Epithelial cell of proximal tubule (primary cell): ENCODE measurements around the gene SF3B4. TPM values are rescaled to one million over a fixed set of nuclear protein-coding genes. Genes with fewer than 3 reads are reported as not detected.

Experiments
- DNase-seq: peaks from one replicate; pipeline ENCODE4 v3.0.0-alpha.2; 2011; ENCODE audit warnings: low read depth
- H3K4me3 ChIP-seq: 2 replicates; pipeline ENCODE4 v1.5.1; 2011; ENCODE audit warnings: low read depth, mild to moderate bottlenecking, low read length
- total RNA-seq: library from RNA; depleted of rRNA; stranded (reverse); fragments of >200 nt; gene quantifications from 2 replicates; pipeline ENCODE4 v1.2.3, GENCODE V29; 2015
- TF ChIP-seq, protein P1 (sequence below): conservative IDR thresholded peaks from 2 replicates; pipeline ENCODE4 v1.5.1; 2012; ENCODE audit warnings: low read depth, mild to moderate bottlenecking, low read length

Gene SF3B4
- total RNA-seq, 1 donor from 2014 or later = 7.7 TPM

DNA sequence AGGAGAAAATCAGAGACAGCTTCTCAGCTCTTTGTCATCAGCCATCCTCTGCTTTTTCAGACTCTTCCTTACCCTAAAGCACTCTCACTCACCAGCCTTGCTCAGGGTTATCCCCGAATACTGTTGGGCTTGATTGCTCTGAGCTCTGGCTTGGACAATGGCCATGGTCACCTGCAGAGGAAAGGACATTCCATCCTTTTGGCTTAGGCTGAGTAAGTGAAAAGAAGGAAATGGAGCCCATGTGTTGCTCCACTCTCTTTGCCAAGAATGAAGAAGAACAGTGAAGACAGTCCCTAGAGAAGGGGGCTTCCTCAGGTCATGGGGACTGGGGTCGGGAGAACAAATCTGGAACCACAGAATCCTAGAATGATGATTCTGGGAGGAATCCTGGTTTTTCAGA is 6.8 kb upstream of the SF3B4 start:
- TF ChIP-seq, protein P1, sequence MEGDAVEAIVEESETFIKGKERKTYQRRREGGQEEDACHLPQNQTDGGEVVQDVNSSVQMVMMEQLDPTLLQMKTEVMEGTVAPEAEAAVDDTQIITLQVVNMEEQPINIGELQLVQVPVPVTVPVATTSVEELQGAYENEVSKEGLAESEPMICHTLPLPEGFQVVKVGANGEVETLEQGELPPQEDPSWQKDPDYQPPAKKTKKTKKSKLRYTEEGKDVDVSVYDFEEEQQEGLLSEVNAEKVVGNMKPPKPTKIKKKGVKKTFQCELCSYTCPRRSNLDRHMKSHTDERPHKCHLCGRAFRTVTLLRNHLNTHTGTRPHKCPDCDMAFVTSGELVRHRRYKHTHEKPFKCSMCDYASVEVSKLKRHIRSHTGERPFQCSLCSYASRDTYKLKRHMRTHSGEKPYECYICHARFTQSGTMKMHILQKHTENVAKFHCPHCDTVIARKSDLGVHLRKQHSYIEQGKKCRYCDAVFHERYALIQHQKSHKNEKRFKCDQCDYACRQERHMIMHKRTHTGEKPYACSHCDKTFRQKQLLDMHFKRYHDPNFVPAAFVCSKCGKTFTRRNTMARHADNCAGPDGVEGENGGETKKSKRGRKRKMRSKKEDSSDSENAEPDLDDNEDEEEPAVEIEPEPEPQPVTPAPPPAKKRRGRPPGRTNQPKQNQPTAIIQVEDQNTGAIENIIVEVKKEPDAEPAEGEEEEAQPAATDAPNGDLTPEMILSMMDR = no peak
- no peak for DNase-seq
- no peak overlapping the region for H3K4me3 ChIP-seq

- no peak for DNase-seq
- TF ChIP-seq, protein P1 = no peak
- no peak overlapping the region for H3K4me3 ChIP-seq
Measured at GRCh38 chr1:149933208-149933607, 5.6 kb upstream of the SF3B4 start.

DNA sequence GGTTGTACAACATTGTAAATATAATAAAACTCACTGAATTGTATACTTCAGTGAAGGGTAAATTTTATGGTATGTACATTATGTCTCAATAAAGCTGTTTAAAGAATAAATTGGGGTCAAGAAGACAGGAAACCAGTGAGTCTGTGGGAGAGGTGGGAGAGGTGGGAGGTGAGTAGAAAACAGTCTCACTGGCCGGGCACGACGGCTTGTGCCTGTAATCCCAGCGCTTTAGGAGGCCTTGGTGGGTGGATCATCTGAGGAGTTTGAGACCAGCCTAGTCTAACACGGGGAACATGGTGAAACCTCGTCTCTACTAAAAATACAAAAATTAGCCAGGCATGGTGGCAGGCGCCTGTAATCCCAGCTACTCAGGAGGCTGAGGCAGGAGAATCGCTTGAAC is 4.9 kb upstream of the SF3B4 start:
- no peak overlapping the region for H3K4me3 ChIP-seq
- TF ChIP-seq, protein P1 = no peak
- no peak for DNase-seq

- no peak overlapping the region for H3K4me3 ChIP-seq
- DNase-seq = no peak
- TF ChIP-seq, protein P1 = no peak
Measured at GRCh38 chr1:149931212-149931790, 3.7 kb upstream of the SF3B4 start.

GRCh38 chr1:149929856-149930255 is 2.3 kb upstream of the SF3B4 start:
- DNase-seq = no peak
- TF ChIP-seq, protein P1 = no peak
- H3K4me3 ChIP-seq = no peak overlapping the region

- DNase-seq = no peak
- TF ChIP-seq, protein P1 = no peak
- H3K4me3 ChIP-seq = peak overlapping the region; percentile 80
Measured at GRCh38 chr1:149928401-149928724, 760 bp upstream of the SF3B4 start.

- peak overlapping the region; percentile 80 for H3K4me3 ChIP-seq
- TF ChIP-seq, protein P1 = no peak
- no peak for DNase-seq
Measured at GRCh38 chr1:149927056-149927562, 494 bp downstream of the SF3B4 start.
